ENCODE measurements around the gene CETN1.

Gene CETN1

DNA sequence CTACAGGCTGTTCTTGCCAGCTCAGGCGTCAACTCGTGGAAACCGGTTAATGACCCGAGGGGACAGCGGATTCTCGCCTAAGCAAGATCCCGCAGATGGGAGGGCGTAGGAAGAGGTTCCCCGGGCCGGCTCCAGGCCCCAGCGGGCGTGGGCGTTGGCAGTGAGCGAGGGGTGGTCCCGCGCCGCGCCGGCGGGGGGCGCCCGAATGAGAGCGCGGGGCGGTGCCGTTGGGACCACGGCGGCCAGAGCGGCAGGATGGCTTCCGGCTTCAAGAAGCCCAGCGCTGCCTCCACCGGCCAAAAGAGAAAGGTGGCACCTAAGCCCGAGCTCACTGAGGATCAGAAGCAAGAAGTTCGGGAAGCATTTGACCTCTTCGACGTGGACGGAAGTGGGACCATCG, at the start of gene CETN1:
TSS of gene CETN1 (plus strand) at position 227 of the 400 bp plus-strand sequence. CDS start at position 256, 29 bp downstream.
- DNase-seq (ENCODE audit: low spot score): no peak

DNA sequence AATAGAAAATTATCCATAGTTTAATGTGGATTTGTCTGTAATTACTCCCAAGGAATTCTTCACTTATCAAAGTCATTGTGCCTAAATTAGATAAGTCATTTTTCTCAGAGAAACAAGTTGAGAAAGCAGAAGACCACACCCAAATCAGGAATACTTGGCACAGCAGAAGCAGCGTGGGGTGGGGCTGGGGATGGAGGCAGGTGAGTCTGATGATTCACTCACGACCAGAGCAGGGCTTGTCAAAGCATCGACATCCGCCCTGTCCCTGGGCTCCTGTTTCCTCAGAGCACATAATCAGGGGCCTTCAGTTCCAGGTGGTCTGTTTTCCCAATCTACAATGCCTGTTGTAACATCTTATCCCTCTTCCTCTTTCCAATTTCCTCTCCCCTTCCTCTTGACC, 48.2 kb upstream of the CETN1 start:
- DNase-seq (ENCODE audit: low spot score): no peak

DNA sequence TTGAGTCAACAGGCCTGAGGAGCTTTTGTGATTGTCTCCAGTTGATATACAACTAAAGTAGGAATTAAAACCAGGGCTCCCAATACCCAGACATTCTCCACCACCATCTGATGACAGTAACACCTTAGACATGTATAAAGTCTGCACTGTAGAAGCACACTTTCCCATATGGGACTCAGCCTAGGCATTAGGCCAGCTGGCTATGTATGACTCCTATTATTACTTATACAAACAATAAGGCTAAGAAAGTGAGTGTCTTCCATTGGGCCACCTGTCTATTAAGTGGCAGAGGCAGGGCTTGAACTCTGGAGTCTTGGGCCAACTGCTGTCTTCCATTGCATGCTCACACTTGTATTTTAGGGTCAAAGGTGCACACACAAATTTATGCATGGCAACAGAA, 47.5 kb upstream of the CETN1 start:
- no peak for DNase-seq (ENCODE audit: low spot score)

DNA sequence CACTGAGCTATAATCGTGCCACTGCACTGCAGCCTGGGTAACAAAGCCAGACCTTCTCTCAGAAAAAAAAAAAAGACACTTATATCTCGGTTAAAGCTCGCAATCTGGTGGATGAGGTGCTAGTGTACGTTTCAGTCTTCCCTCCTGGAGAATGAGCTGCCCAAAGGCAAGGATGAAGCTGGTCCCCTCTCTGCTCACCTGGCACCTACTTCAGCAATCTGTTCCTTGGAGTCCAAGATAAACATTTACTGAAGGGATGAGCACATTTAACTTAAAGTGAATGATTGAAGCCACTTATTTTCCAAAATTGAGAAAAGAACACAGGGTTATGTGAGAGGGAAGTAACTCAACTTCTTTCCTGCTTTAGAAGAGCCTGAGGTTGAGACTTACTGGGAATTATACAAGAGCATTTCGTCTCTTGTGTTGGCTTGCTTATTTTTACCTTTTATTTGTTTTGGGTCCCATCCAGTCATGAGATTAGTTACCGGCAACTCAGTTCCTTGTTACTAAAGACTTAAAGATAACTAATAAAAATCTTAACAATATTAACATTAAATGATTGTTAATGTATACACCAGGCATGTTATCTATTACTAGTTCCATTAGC, 46.1 kb upstream of the CETN1 start:
- DNase-seq (ENCODE audit: low spot score): no peak

DNA sequence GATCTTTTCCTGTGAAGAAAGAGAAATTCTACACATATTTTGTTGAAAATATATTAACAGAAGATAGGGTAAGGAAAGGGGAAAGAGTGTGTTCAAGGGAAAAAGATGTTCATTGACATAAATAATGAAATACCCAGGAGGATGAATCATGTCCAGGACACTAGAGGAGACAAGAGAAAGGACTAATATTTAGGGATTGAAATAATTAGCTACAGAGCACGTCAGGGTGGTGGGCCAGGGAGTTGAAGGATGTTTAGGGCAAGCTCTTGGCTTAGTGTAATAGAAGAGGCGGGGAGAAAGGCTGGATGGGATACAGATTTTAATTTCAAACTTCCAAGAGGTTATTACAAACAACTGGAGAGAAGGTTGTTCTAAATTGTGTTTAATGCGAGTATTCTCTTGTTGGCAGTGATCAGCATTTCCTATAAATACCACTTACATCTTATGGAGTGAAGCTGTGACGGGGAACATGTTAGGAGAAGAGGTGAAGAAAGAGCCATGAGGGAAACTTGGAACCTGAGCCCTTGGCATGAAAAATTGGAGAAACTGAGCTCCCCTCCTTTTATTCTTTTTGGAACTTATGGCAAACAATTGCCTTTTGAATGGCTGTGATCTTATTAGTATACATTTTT, 36.6 kb upstream of the CETN1 start:
- DNase-seq (ENCODE audit: low spot score): no peak

DNA sequence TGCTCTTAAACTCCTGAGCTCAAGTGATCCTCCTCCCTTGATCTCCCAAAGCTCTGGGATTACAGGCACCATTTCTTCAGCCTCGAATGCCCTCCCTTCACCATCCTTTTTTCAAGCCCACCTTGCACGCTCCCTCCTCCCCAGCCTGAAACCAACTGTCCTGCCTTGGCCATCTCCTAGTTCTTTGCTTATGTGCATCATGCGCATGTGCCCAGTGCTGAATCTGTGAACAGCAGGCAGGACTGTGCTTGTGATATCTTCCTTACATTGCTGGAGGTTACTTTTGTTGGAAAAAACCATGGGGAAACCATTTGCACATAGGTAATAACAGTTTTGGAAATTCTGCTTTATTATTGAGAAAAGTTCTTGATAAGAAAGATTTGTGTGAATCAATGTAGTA, 30.2 kb upstream of the CETN1 start:
- DNase-seq (ENCODE audit: low spot score): no peak

DNA sequence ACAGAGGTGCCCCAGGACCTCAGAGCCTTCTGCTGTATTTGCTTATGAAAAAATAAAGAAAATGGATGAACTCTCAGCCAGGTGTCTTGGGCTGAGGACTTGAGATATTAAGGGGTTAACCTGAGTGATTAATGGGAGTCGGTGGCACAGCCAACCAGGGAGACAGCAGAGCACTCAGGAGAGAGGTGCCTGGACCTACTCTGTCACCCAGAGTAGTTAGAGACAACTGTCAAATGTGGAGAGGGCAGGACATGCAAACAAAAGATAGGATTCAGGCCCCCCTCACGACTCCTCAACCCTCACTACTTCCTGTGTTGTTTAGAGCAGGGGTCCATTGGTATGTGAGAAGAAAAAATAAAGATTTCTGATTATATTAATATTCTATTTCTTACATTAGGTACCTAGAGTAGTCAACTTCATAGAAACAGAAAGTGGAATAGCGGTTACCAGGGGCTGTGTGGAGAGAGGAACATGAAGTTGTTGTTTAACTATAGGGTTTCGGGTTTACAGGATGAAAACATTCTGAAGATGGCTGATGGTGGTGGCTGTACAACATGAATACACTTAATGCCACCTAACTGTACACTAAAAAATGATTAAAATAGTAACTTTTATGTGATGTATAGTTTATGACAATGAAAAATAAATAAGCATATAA, 28.6 kb upstream of the CETN1 start:
- no peak for DNase-seq (ENCODE audit: low spot score)

DNA sequence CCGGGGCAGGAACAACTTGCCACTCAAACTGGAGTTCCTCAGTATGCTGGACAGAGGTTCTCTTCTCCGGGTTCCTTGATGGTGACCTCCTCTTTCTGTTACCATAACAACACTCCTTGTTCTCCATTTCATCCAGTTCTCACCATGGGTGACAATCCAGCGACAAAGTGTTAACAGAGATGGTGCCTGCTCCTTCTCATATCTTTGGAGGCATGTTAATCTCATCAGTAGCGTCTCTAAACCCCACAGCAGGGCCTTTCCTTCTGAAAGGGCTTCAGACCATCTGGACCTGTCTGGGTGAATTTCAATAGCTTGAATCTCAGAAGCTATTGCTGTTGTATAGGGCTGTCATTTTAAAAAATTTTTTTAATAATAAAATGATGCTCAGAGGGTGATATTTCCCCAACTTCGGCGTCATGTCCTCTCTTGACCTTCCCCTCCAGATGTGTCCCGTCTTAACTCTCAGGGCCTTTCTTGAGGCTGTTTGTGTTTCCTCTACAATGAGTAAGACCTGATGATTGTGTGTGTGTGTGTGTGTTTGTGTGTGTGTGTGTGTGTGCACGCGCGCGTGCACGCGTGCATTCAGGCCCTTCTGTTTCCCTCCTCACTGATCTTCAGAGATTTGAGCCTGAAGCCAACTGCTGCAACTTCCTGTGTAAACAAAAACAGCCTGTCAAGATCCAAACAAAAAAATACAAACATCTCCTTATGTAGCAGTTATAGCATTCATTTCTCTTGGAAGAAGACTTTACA, 24.3 kb upstream of the CETN1 start:
- DNase-seq (ENCODE audit: low spot score): no peak

DNA sequence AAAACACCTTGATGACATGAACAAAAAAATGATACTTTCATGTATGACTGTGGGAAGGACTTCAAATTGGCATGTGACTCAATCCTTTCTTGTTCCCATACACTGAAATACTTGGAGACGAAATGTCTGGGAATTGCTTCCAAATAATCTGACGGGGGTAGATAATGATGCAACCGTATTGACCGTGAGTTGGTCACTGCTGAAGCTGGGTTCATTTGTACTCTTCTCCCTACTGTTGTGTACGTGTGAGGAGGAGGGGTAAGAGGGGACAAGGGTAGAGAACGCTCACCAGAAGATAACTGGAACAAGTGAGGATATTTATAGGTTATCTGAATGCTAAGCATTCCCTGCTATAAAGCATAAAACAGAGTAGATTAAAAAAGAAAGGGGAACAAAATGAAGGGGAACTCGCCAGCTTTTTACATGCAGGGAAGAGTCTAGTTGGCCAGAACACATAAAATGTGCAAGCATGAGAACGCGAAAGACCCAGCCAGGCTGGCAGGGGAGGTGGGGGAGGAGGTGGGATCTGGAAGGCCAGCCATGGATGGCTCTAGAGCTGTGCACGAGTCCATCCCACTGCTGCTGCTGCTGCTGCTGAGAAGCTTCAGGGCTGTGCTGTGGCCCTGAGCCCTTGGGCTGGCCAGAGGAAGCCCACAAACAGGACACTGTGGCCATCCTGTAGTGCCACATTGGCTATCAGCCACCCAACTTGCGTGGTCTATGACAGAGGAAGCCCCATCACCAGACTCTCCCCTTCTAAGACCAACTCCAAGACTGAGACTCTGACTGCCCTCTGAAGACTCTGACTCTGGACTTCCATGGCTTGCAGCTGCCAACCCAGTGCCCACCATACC, 15.2 kb upstream of the CETN1 start:
- DNase-seq (ENCODE audit: low spot score): no peak

DNA sequence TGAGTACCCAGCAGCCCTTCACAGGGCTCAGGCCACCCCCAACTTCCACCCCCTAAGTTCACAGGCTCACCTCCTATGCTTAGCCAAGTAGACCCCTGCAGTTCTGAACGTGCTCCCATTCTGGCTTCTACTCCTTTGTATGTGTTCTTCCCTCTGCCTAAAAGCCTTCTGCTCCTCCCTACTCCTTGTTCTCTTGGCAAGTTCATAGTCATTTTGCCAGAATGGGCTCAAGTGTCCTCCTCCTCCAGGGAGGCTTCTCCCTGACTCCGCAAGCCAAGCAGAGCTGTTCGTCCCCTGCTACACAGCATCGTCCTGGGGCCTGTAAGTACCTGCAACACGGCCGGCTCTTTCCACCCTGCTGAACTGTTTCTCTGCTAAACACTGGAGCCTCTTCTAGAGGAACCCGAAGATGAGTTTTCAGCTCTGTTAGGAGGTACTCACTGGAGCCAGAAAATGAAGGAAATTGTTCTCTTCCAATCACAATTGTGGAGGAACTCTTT, 14.6 kb upstream of the CETN1 start:
- no peak for DNase-seq (ENCODE audit: low spot score)

DNA sequence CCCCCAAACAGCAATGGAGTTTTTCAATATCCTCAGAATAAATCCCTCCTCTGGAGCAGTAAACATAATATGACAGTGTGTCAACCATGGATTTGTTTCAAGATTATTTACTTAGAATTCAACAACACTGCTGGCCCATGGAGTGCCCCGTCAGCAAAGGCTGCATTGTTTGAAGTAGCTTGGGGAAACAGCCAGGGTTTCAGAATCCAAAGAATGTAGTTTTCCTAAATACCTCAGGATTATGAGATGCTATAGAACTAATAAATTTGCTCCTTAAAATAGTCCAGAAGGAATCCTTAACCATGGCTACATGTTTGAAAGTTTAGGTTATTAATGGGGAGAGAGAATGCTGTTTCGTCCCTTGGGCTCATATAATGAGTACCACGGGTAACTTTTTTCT, 13.1 kb upstream of the CETN1 start:
- DNase-seq (ENCODE audit: low spot score): no peak

DNA sequence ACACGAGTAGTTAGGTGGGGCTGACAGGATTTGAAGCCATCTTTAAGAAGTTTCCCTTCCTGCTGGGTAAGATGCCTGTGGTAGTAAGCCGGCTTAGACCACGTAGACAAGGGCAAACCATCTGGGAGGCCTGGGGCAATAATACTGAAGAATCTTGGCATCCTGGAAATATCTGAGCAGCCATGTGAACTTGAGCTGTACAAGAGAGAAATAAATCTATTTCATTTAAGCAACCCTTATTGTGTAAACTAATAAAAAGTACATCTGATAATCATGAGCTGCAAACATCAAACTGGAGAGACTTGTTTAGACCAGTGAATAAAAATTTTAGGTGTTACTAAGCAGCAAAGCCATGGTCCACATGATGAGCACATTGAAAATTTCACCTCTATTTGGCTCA, 11.4 kb upstream of the CETN1 start:
- no peak for DNase-seq (ENCODE audit: low spot score)

DNA sequence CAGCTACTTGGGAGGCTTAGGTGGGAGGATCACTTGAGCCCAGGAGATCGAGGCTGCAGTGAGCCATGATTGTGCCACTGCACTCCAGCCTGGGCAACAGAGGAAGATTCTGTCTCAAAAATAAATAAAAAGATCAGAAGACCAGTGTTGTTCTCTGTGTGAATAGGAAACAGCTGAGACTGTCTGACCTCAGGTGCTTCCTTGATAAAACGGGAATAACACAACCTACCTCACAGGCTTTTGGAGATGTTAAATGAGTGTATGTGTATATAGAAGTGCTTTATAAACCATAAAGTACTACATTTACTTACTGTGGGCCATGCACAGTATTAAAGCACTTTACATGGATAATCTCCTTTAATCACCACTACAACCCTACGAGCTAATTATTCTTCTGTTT, 9.9 kb upstream of the CETN1 start:
- no peak for DNase-seq (ENCODE audit: low spot score)

DNA sequence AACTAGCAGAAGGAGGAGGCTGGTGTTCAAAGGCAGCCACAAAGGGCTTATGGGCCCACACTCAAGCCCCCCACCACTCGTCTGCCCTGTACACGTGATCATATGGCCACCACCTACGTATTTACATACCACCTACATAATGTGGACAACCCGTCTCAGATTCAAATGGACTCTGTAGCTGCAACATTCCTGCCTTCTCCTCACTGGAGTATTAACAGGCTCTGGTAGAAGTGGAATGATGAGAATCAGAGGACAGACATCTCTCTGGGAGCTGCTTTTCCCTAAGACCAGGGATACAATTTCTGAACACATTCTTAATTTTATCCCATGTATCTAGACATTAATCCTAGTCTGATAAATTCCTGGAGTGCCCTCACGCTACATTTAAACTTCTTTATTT, 9.5 kb upstream of the CETN1 start:
- no peak for DNase-seq (ENCODE audit: low spot score)

DNA sequence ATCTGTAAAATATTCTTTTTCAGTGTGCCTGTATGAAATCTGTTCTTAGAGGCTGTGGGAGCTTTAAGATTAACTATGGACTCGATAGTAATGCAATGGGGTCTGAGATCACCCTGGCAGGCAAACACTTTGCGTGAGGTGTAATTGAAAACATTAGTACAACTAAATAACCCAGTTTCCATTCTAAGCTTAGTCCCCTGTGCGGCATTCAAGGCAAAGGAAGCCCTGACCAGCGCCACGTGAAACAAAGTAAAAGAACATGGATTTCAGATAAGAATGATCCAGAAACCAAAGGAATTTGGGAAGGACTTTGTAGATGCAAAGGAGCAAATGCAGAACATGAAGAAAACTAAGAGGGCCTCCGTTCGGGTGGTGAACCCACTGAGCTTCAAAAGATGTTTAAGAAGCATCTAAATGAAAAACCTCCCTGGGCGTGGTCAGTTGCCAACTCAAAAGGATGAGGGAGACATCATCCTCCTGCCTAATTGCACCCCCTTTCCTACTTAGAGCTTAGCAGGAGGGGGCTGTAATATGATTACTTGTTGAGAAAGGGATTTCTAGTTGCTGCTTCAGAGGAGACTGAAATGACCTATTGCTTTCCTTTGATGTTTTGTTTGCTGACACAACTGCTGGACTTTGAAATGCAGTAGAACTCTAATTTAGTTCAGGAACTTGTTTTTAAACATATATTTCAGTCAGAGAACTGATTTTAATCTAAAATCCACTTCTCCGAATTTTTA, 7.9 kb upstream of the CETN1 start:
- no peak for DNase-seq (ENCODE audit: low spot score)

DNA sequence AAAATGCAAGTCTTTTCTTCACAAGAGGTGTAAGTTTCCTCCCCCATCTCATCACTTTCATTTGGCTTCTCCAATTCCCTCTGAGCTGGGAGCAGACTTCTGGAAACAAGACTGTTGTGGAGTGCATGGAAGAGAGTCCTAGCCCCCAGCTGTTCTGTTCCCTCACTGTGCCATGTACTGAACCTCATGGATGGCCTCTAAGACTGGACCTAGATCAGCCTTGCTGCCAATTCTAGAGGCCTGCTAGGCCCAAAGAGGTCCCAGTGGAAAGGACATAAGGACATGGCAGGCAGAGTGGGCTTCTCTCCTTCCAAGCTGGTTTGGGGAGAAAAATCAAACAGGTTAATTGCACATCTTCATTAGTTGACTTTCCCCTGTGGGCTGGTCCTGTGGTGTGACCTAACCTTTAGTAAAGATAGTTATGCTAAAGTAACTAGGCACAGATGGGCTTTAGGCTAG, 7.3 kb upstream of the CETN1 start:
- DNase-seq (ENCODE audit: low spot score): no peak

DNA sequence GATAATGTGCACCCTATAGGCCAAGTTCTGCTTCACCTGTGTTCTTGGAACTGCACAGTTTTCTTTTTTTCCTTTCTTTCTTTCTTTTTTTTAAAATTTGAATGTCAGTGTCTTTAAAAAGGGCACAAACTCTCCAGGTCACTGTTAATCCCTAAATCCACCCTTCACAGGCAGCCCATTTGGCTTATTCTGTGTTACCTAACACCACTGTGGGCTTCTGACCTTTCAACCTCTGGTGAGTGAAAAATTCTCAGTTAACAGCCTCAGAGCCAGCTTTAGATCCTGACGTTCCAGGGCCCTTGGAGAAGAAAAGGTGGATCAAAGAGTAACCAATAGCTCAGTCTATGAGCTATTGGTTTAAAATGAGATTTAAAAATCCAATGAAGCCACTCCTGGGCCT, 6.8 kb upstream of the CETN1 start:
- DNase-seq (ENCODE audit: low spot score): no peak

DNA sequence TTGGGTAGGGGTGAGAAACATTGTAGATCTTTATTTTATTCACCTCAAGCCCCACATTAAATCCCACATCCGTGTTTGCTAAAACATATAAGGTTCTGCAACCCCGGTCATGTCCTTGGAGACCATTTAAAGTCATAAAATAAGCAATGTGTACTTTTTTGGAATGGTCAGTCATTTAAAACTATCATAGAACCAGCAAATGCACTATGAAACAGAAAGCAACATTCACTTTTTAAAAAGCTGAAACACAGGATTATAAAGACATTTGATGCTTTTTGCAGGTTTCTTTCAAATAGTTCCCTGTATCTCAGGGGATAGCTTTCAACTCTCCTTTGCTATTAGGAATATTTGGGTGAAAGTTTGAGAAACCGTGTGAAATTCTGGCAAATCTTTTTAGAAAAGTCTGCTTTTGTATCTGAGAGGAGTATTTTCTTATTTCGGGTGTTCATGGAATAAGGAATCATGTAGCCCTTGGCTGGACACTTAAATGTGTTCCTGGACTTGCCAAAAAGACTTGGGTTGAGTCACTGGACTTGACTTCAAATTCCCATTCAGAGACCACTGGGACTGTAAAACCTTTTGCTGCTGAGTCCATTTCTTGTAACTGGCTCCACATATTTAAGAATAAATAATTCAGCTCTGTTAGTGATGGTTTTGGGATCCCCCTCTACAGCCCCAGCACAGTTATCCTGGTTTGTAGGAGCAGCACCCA, 5.9 kb upstream of the CETN1 start:
- DNase-seq (ENCODE audit: low spot score): no peak

DNA sequence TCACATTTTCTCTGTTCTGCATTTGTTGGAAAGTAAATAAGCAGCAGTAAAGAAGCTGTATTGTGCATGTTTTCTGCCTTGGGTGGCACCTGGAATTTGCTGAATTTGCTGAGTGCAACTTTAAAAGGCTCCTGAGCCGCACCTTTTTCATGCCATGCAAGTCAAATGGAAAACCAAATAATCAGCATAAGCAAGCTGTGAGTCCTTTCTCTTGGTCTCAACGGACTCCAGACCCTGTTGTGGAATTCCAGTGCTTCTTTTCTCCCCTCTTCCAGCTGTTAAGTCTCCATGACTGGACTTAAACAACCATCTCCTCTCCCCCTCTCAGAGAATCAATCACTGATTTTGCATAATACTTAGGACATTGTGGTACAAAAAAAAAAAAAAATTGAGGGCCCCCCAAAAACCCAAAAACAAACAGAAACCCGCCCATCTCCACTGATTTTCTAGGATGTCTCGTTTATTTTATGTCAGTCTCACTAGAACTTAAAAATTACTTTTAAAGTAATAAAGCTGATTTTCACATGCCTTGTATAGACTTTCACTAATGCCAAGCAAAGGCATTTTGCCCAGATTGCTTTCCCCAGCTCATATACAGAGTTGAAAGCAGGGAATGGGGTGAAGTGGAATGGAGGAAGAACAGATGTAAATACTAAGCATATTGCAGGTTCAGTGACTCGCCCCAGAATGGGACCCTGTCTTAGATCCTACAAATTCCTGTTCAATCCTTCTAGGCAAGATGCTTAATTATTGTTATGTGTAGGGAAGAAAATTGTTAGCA, 5.1 kb upstream of the CETN1 start:
- no peak for DNase-seq (ENCODE audit: low spot score)

DNA sequence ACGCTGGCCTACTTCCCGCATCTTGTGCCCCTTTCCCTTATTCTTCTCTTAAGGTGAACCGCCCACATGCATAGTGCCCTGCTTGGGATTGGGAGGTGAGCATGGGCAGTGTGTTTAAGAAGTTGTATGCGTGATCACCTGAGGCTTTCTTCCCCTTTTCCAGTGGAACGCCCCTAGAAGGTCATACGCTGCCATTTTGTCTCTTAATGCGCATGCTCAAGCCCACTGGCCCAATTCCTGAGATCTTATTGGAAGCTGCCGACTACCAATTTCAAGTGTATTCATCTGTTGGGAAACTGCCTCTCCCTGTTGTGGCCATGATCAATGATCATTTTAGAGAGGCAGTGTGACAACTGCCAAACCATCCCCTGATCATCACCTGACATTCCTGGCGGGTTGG, 3.3 kb upstream of the CETN1 start:
- DNase-seq (ENCODE audit: low spot score): no peak
